Esophagus muscularis mucosa (tissue), 3 donors: ENCODE data around the gene SIPA1L3.

Experiments used
- CTCF ChIP-seq, 3 experiments: fragments of 200-600 bp in 2 of 3; fragments of 450-650 bp in 1 of 3; sonication (generic) in 2 of 3; IDR thresholded peaks; one replicate each; pipeline ENCODE4 v1.5.1; 2017 to 2019; ENCODE audit warnings: antibody characterized with exemption in 3 of 3, mild to moderate bottlenecking in 2 of 3, moderate library complexity in 1 of 3
- POLR2A ChIP-seq: fragments of 450-650 bp; IDR thresholded peaks from one replicate; pipeline ENCODE4 v1.6.1; 2017; ENCODE audit warnings: antibody characterized with exemption, moderate library complexity, mild to moderate bottlenecking, low read depth

GRCh38 chr19:37987356-37988332 lies 80.6 kb downstream of the SIPA1L3 start:
- TF ChIP-seq CTCF (IDR thresholded peaks at IDR 0.05) = no peak
- TF ChIP-seq POLR2A = no peak
